Thymus (tissue), 11 donors: ENCODE results near the gene CDC6. TPM values are rescaled to one million over a fixed set of nuclear protein-coding genes. Genes with fewer than 3 reads are reported as not detected.

ENCODE experiments used
- DNase-seq, 9 donors: peaks; one replicate each; pipeline ENCODE4 v3.0.0-alpha.2; 2013; ENCODE audit warnings: low spot score in 9 of 9, low read depth in 6 of 9, missing footprints in 1 of 9
- H3K27ac ChIP-seq, 2 donors: one replicate each; pipeline ENCODE4 v1.5.1; 2013; ENCODE audit warnings: control low read depth in 1 of 2, low read depth in 1 of 2, low read length in 1 of 2, mild to moderate bottlenecking in 1 of 2, moderate library complexity in 1 of 2
- H3K27me3 ChIP-seq, 2 donors: one replicate each; pipeline ENCODE4 v1.5.1; 2013; ENCODE audit warnings: low read length in 1 of 2; ENCODE audit not compliant: control insufficient read depth in 2 of 2, insufficient read depth in 1 of 2
- H3K36me3 ChIP-seq, 2 donors: one replicate each; pipeline ENCODE4 v1.5.1; 2013; ENCODE audit warnings: low read length in 1 of 2, mild to moderate bottlenecking in 1 of 2, moderate library complexity in 1 of 2; ENCODE audit not compliant: control insufficient read depth in 2 of 2, insufficient read depth in 2 of 2
- H3K4me1 ChIP-seq, 2 donors: one replicate each; pipeline ENCODE4 v1.5.1; 2013; ENCODE audit warnings: low read length in 2 of 2; ENCODE audit not compliant: control insufficient read depth in 2 of 2, insufficient read depth in 2 of 2
- H3K4me3 ChIP-seq, 2 donors: one replicate each; pipeline ENCODE4 v1.5.1; 2013; ENCODE audit warnings: low read length in 2 of 2, control low read depth in 1 of 2, mild to moderate bottlenecking in 1 of 2
- H3K9me3 ChIP-seq, 2 donors: one replicate each; pipeline ENCODE4 v1.5.1; 2013; ENCODE audit warnings: low read length in 1 of 2, mild to moderate bottlenecking in 1 of 2; ENCODE audit not compliant: control insufficient read depth in 2 of 2, insufficient read depth in 1 of 2
- WGBS: extraction: QIAGEN DNeasy Blood & Tissue Kit; methylation state at CpG from one replicate; pipeline ENCODE4 v1.1.7; 2013; 5-methylcytosine and 5-hydroxymethylcytosine counted together
- polyA plus RNA-seq: library from polyadenylated mRNA; stranded (reverse); fragments of 200-250 nt; gene quantifications from one replicate; pipeline ENCODE4 v1.2.3, GENCODE V29; 2013
- total RNA-seq: library from RNA; stranded (reverse); fragments of 120-200 nt; gene quantifications from one replicate; pipeline ENCODE4 v1.2.4, GENCODE V29; 2013
- donor health status: healthy.

The CDC6 gene
- total and polyA plus RNA-seq, 2 donors, result 1.3 to 24.5 TPM

GRCh38 chr17:40318830-40319391 is 31.2 kb downstream of the CDC6 start:
- peaks cover 81 to 97% of the 10 kb centered on the region in 2 donors for H3K4me1 ChIP-seq
- peaks cover 2 to 15% of the 10 kb centered on the region in 2 donors for H3K27me3 ChIP-seq
- peak overlapping the region; percentile 66 to 78 for H3K4me3 ChIP-seq
- H3K9me3 ChIP-seq, result no peaks in the 10 kb centered on the region
- no peak for DNase-seq
- H3K27ac ChIP-seq, result no peak overlapping the region
- 23% methylated on average over 13 of the region's 13 CpGs for WGBS
- no peaks in the 10 kb centered on the region for H3K36me3 ChIP-seq

GRCh38 chr17:40319651-40320540 is 32.2 kb downstream of the CDC6 start:
- H3K9me3 ChIP-seq, result no peaks in the 10 kb centered on the region
- H3K4me1 ChIP-seq, result peaks cover 78 to 98% of the 10 kb centered on the region in 2 donors
- peaks cover 2 to 15% of the 10 kb centered on the region in 2 donors for H3K27me3 ChIP-seq
- H3K4me3 ChIP-seq, result peak overlapping the region; percentile 10 to 66
- H3K36me3 ChIP-seq, result no peaks in the 10 kb centered on the region
- no peak overlapping the region for H3K27ac ChIP-seq
- 57% methylated on average over 11 of the region's 11 CpGs for WGBS
- peak in 1 of 9 donors; percentile 50 for DNase-seq

GRCh38 chr17:40320756-40321523 is 33.3 kb downstream of the CDC6 start:
- Histone ChIP-seq H3K27me3 (peaks cover 2 to 15% of the 10 kb centered on the region in 2 donors), H3K9me3 (peaks cover 0 to under 1% of the 10 kb centered on the region in 2 donors), H3K4me1 (peaks cover 72 to 99% of the 10 kb centered on the region in 2 donors), H3K36me3 (no peaks in the 10 kb centered on the region), H3K27ac (peak overlapping the region; percentile 21 to 26), H3K4me3 (peak overlapping the region in 1 of 2 donors; percentile 47)
- 72% methylated on average over 19 of the region's 19 CpGs for WGBS
- DNase-seq, result no peak

- H3K27me3 ChIP-seq, result peaks cover 2 to 15% of the 10 kb centered on the region in 2 donors
- H3K4me3 ChIP-seq, result peak overlapping the region; percentile 47 to 48
- 65% methylated on average over 4 of the region's 4 CpGs for WGBS
- peak in 1 of 9 donors; percentile 41 for DNase-seq
- no peaks in the 10 kb centered on the region for H3K36me3 ChIP-seq
- H3K4me1 ChIP-seq, result peaks cover 74 to 99% of the 10 kb centered on the region in 2 donors
- H3K9me3 ChIP-seq, result peaks cover 0 to 4% of the 10 kb centered on the region in 2 donors
- H3K27ac ChIP-seq, result peak overlapping the region; percentile 2 to 55
Observed at GRCh38 chr17:40321524-40321929, 33.8 kb downstream of the CDC6 start.

- H3K36me3 ChIP-seq, result no peaks in the 10 kb centered on the region
- WGBS, result 6% methylated on average over 4 of the region's 4 CpGs
- H3K4me1 ChIP-seq, result peaks cover 74 to 99% of the 10 kb centered on the region in 2 donors
- DNase-seq, result no peak
- peak overlapping the region; percentile 79 to 93 for H3K27ac ChIP-seq
- peaks cover 0 to 4% of the 10 kb centered on the region in 2 donors for H3K9me3 ChIP-seq
- peaks cover 2 to 12% of the 10 kb centered on the region in 2 donors for H3K27me3 ChIP-seq
- H3K4me3 ChIP-seq, result peak overlapping the region; percentile 47 to 48
Observed at GRCh38 chr17:40321961-40322357, 34.3 kb downstream of the CDC6 start.

GRCh38 chr17:40322358-40323315 is 35.0 kb downstream of the CDC6 start:
- DNase-seq, result peak; percentile 81 to 98 (median 93)
- 1% methylated on average over 19 of the region's 19 CpGs for WGBS
- H3K27me3 ChIP-seq, result peaks cover 2 to 9% of the 10 kb centered on the region in 2 donors
- peaks cover 0 to 4% of the 10 kb centered on the region in 2 donors for H3K9me3 ChIP-seq
- H3K4me1 ChIP-seq, result peaks cover 73 to 99% of the 10 kb centered on the region in 2 donors
- H3K36me3 ChIP-seq, result no peaks in the 10 kb centered on the region
- peak overlapping the region; percentile 79 to 93 for H3K27ac ChIP-seq
- H3K4me3 ChIP-seq, result peak overlapping the region; percentile 47 to 48

GRCh38 chr17:40323391-40324381 is 36.0 kb downstream of the CDC6 start:
- WGBS, result 40% methylated on average over 10 of the region's 10 CpGs
- H3K9me3 ChIP-seq, result peaks cover 0 to 4% of the 10 kb centered on the region in 2 donors
- H3K27me3 ChIP-seq, result peaks cover 2 to 5% of the 10 kb centered on the region in 2 donors
- H3K4me3 ChIP-seq, result peak overlapping the region; percentile 47 to 48
- no peaks in the 10 kb centered on the region for H3K36me3 ChIP-seq
- H3K27ac ChIP-seq, result peak overlapping the region; percentile 79 to 93
- peak in 1 of 9 donors; percentile 68 for DNase-seq
- peaks cover 71 to 97% of the 10 kb centered on the region in 2 donors for H3K4me1 ChIP-seq
